ENCODE data around the gene SLC35C1. TPM values are rescaled to one million over a fixed set of nuclear protein-coding genes. Genes with fewer than 3 reads are reported as not detected.

Gene SLC35C1
- polyA plus RNA-seq, 1 donor (not counting 4 experiments of a cell fraction or from before 2014, with no cell fraction given), result 4.9 TPM

- Histone ChIP-seq H3K9me1 (ENCODE audit: control insufficient read depth, extremely low read depth, insufficient read depth, low read length) (no peaks in the 10 kb centered on the region), H3K36me3 (ENCODE audit: control insufficient read depth in 2 of 2, extremely low read depth in 1 of 2, insufficient read depth in 2 of 2, low read length in 2 of 2) (peaks cover 0 to 5% of the 10 kb centered on the region in 2 experiments), H3K9ac (ENCODE audit: control insufficient read depth, extremely low read depth, insufficient read depth, low read length) (no peak overlapping the region), H3K4me2 (ENCODE audit: control insufficient read depth, extremely low read depth, insufficient read depth, low read depth, low read length) (no peak overlapping the region), H4K20me1 (ENCODE audit: control insufficient read depth, extremely low read depth, insufficient read depth, low read length) (no peaks in the 10 kb centered on the region), H3K9me3 (ENCODE audit: control insufficient read depth, low read depth, low read length) (no peaks in the 10 kb centered on the region), H2AFZ (ENCODE audit: control insufficient read depth, low read length) (no peak overlapping the region), H3K4me1 (ENCODE audit: control insufficient read depth, extremely low read depth, insufficient read depth, low read length) (peaks cover 14% of the 10 kb centered on the region), H3K27ac (ENCODE audit: control insufficient read depth, insufficient read depth, low read length) (no peak overlapping the region), H3K27me3 (ENCODE audit: control insufficient read depth, extremely low read depth, insufficient read depth, low read length) (no peaks in the 10 kb centered on the region), H3K4me3 (ENCODE audit: control insufficient read depth in 2 of 3, extremely low read depth in 1 of 3, insufficient read depth in 2 of 3, low read depth in 1 of 3, low read length in 3 of 3) (no peak overlapping the region), H3K79me2 (ENCODE audit: control insufficient read depth, insufficient read depth, low read length) (peaks cover 16% of the 10 kb centered on the region)
- TF ChIP-seq EZH2 (IDR thresholded peaks at IDR 0.05; ENCODE audit: low read length) (no peak), CTCF (optimal IDR thresholded peaks at IDR 0.05 in 1 of 3, IDR thresholded peaks at IDR 0.05 in 1 of 3, conservative IDR thresholded peaks at IDR 0.05 in 1 of 3; ENCODE audit: extremely low read depth in 1 of 3, insufficient read depth in 2 of 3, low read length in 3 of 3) (no peak)
- no peak for DNase-seq (ENCODE audit: low read depth, low spot score)
- dilution Hi-C loops (cut with MboI; ENCODE audit: extremely low pct_ligation_motif_present, low sequenced_read_pairs), result no loop called here
- no peak for FAIRE-seq
Measured at GRCh38 chr11:45801723-45802315, 3.1 kb upstream of the SLC35C1 start.

- H3K4me2 ChIP-seq (ENCODE audit: control insufficient read depth, extremely low read depth, insufficient read depth, low read depth, low read length), result no peak overlapping the region
- no peak overlapping the region for H3K9ac ChIP-seq (ENCODE audit: control insufficient read depth, extremely low read depth, insufficient read depth, low read length)
- H3K9me1 ChIP-seq (ENCODE audit: control insufficient read depth, extremely low read depth, insufficient read depth, low read length), result peaks cover 2% of the 10 kb centered on the region
- dilution Hi-C loops (cut with MboI; ENCODE audit: extremely low pct_ligation_motif_present, low sequenced_read_pairs), result no loop called here
- H3K9me3 ChIP-seq (ENCODE audit: control insufficient read depth, low read depth, low read length), result no peaks in the 10 kb centered on the region
- TF ChIP-seq CTCF (optimal IDR thresholded peaks at IDR 0.05 in 1 of 3, IDR thresholded peaks at IDR 0.05 in 1 of 3, conservative IDR thresholded peaks at IDR 0.05 in 1 of 3; ENCODE audit: extremely low read depth in 1 of 3, insufficient read depth in 2 of 3, low read length in 3 of 3) (no peak), EZH2 (IDR thresholded peaks at IDR 0.05; ENCODE audit: low read length) (no peak)
- no peak overlapping the region for H2AFZ ChIP-seq (ENCODE audit: control insufficient read depth, low read length)
- DNase-seq (ENCODE audit: low read depth, low spot score), result no peak
- peaks cover 2 to 10% of the 10 kb centered on the region in 2 experiments for H3K36me3 ChIP-seq (ENCODE audit: control insufficient read depth in 2 of 2, extremely low read depth in 1 of 2, insufficient read depth in 2 of 2, low read length in 2 of 2)
- H3K79me2 ChIP-seq (ENCODE audit: control insufficient read depth, insufficient read depth, low read length), result peaks cover 24% of the 10 kb centered on the region
- peaks cover 4% of the 10 kb centered on the region for H4K20me1 ChIP-seq (ENCODE audit: control insufficient read depth, extremely low read depth, insufficient read depth, low read length)
- no peak overlapping the region for H3K27ac ChIP-seq (ENCODE audit: control insufficient read depth, insufficient read depth, low read length)
- FAIRE-seq, result no peak
- peaks cover 23% of the 10 kb centered on the region for H3K4me1 ChIP-seq (ENCODE audit: control insufficient read depth, extremely low read depth, insufficient read depth, low read length)
- H3K27me3 ChIP-seq (ENCODE audit: control insufficient read depth, extremely low read depth, insufficient read depth, low read length), result no peaks in the 10 kb centered on the region
- no peak overlapping the region for H3K4me3 ChIP-seq (ENCODE audit: control insufficient read depth in 2 of 3, extremely low read depth in 1 of 3, insufficient read depth in 2 of 3, low read depth in 1 of 3, low read length in 3 of 3)
Measured at GRCh38 chr11:45802531-45803317, 2.2 kb upstream of the SLC35C1 start.
